IMR-90 (cell line): Measurements from ENCODE around the gene CCNK. TPM values are rescaled to one million over a fixed set of nuclear protein-coding genes. Genes with fewer than 3 reads are reported as not detected.
A peak's percentile ranks its signal among the peaks of the same experiment; 100 is the strongest.

Experiments used
- ATAC-seq: fragments of 200-7000 bp; cut with Tn5 transposase; 2 replicates; pipeline ENCODE4 v1.9.1; 2020; ENCODE audit warnings: low read depth, mild to moderate bottlenecking, moderate library complexity
- BruUV-seq: library from RNA; stranded (reverse); fragments of 400-500 nt; replicated peaks from 2 replicates; lab custom pipeline; 2021; lab: Mats Ljungman, UMichigan
- CTCF ChIA-PET: fragments of 300-600 bp; formaldehyde crosslinking; extraction: SDS; loops from one replicate; lab custom pipeline; 2021; ENCODE audit warnings: antibody characterized with exemption; lab: Yijun Ruan, JAX
- POLR2A ChIA-PET: fragments of 300-600 bp; sonication (Branson Sonifier 250); formaldehyde crosslinking; loops from one replicate; lab custom pipeline; 2022; ENCODE audit warnings: antibody characterized with exemption; ENCODE audit not compliant: unreplicated experiment; lab: Charles Lee
- DNase-seq: peaks from one replicate; pipeline ENCODE4 v3.0.0; 2013
- H2AFZ ChIP-seq: replicated peaks from 2 replicates; pipeline ENCODE3; 2013; ENCODE audit warnings: low read length, mild to moderate bottlenecking; ENCODE audit not compliant: poor library complexity
- H2AK5ac ChIP-seq: 2 replicates; pipeline ENCODE4 v1.6.1; 2013; ENCODE audit warnings: low read depth, low read length, inconsistent platforms
- H2AK9ac ChIP-seq: replicated peaks from 2 replicates; pipeline ENCODE3; 2013; ENCODE audit warnings: mild to moderate bottlenecking, low read depth, low read length, moderate library complexity; ENCODE audit not compliant: poor library complexity
- H2BK120ac ChIP-seq: 2 replicates; pipeline ENCODE4 v1.6.1; 2013; ENCODE audit warnings: low read depth, low read length, inconsistent platforms
- H2BK15ac ChIP-seq: 3 replicates; pipeline ENCODE4 v1.6.1; 2013; ENCODE audit warnings: low read depth, low read length, inconsistent platforms
- H2BK20ac ChIP-seq: 2 replicates; pipeline ENCODE4 v1.6.1; 2013; ENCODE audit warnings: low read depth, mild to moderate bottlenecking, inconsistent platforms, low read length, moderate library complexity
- H2BK5ac ChIP-seq: 2 replicates; pipeline ENCODE4 v1.6.1; 2013; ENCODE audit warnings: mild to moderate bottlenecking, low read depth, low read length, inconsistent platforms; ENCODE audit not compliant: poor library complexity, severe bottlenecking
- H3K14ac ChIP-seq: replicated peaks from 2 replicates; pipeline ENCODE4 v1.6.1; 2013; ENCODE audit warnings: low read depth, low read length, inconsistent platforms
- H3K18ac ChIP-seq: 2 replicates; pipeline ENCODE4 v1.6.1; 2013; ENCODE audit warnings: low read depth, low read length, control low read depth
- H3K23ac ChIP-seq: 2 replicates; pipeline ENCODE4 v1.6.1; 2013; ENCODE audit warnings: low read depth, low read length, inconsistent platforms
- H3K27ac ChIP-seq: 2 replicates; pipeline ENCODE4 v1.5.1; 2013; ENCODE audit warnings: mild to moderate bottlenecking, control low read depth, low read length; ENCODE audit not compliant: insufficient read depth
- H3K27me3 ChIP-seq: 2 replicates; pipeline ENCODE4 v1.6.1; 2013; ENCODE audit warnings: low read length; ENCODE audit not compliant: control insufficient read depth, insufficient read depth
- H3K36me3 ChIP-seq: 2 replicates; pipeline ENCODE4 v1.6.1; 2013; ENCODE audit warnings: low read length, mixed read lengths; ENCODE audit not compliant: control insufficient read depth, insufficient read depth
- H3K4ac ChIP-seq: 2 replicates; pipeline ENCODE4 v1.6.1; 2013; ENCODE audit warnings: low read depth, low read length, inconsistent platforms
- H3K4me1 ChIP-seq: 2 replicates; pipeline ENCODE4 v1.6.1; 2013; ENCODE audit warnings: low read length, mixed read lengths; ENCODE audit not compliant: control insufficient read depth, insufficient read depth
- H3K4me2 ChIP-seq: 2 replicates; pipeline ENCODE4 v1.6.1; 2013; ENCODE audit warnings: low read depth, mild to moderate bottlenecking, control low read depth, low read length, moderate library complexity
- H3K4me3 ChIP-seq: 2 replicates; pipeline ENCODE4 v1.5.1; 2013; ENCODE audit warnings: low read depth, mild to moderate bottlenecking, control low read depth, low read length, moderate library complexity; ENCODE audit not compliant: insufficient read depth
- H3K56ac ChIP-seq: 2 replicates; pipeline ENCODE4 v1.6.1; 2013; ENCODE audit warnings: low read length, inconsistent platforms; ENCODE audit not compliant: insufficient read depth; ENCODE audit errors: extremely low read depth
- H3K79me1 ChIP-seq, 2 experiments: 2 replicates each; pipeline ENCODE4 v1.6.1; 2013; ENCODE audit warnings: low read length in 2 of 2, inconsistent platforms in 1 of 2, low read depth in 1 of 2
- H3K9ac ChIP-seq: 2 replicates; pipeline ENCODE4 v1.6.1; 2013; ENCODE audit warnings: low read depth, low read length, control low read depth
- H3K9me1 ChIP-seq: 2 replicates; pipeline ENCODE4 v1.6.1; 2013; ENCODE audit warnings: low read length, inconsistent platforms; ENCODE audit not compliant: insufficient read depth
- H3K9me3 ChIP-seq: 2 replicates; pipeline ENCODE4 v1.6.1; 2013; ENCODE audit warnings: low read length; ENCODE audit not compliant: control insufficient read depth, insufficient read depth
- H4K20me1 ChIP-seq: 2 replicates; pipeline ENCODE4 v1.6.1; 2013; ENCODE audit warnings: low read length, inconsistent platforms; ENCODE audit not compliant: insufficient read depth
- H4K5ac ChIP-seq: 2 replicates; pipeline ENCODE4 v1.6.1; 2013; ENCODE audit warnings: mild to moderate bottlenecking, low read depth, low read length, control low read depth
- H4K8ac ChIP-seq, 2 experiments: 2 replicates each; pipeline ENCODE4 v1.6.1; 2013; ENCODE audit warnings: low read depth in 2 of 2, low read length in 2 of 2, control low read depth in 1 of 2, inconsistent platforms in 1 of 2
- H4K91ac ChIP-seq: 2 replicates; pipeline ENCODE4 v1.6.1; 2013; ENCODE audit warnings: low read depth, low read length, inconsistent platforms; ENCODE audit not compliant: insufficient read depth
- RAD21 ChIP-seq: IDR thresholded peaks from 2 replicates; pipeline ENCODE4 v1.6.1; 2012; ENCODE audit warnings: low read length, improper control_type of control experiment
- WGBS, 2 experiments: methylation state at CpG; one replicate each; pipeline versions ENCODE4 v1.1.5 to v1.1.7; 2013; ENCODE audit warnings: missing lambda C conversion rate in 2 of 2; ENCODE audit not compliant: insufficient read length in 1 of 2; ENCODE audit errors: extremely low coverage in 2 of 2; 5-methylcytosine and 5-hydroxymethylcytosine counted together
- dilution Hi-C: fragments of 300-500 bp; cut with HindIII; formaldehyde crosslinking; loops from one replicate; pipeline ENCODE4 v1.14.3; 2018; ENCODE audit warnings: low sequenced_read_pairs; ENCODE audit not compliant: unreplicated experiment
- in situ Hi-C: fragments of 300-500 bp; cut with MboI; formaldehyde crosslinking; loops from 3 replicates; pipeline ENCODE4 v1.14.3; 2019; ENCODE audit warnings: low sequenced_read_pairs, inconsistent platforms, mixed read lengths
- intact Hi-C: fragments of 100-400 bp; cut with micrococcal nuclease; formaldehyde crosslinking; loops from 2 replicates; pipeline ENCODE4 v1.10.0; 2022
- polyA plus RNA-seq, 3 experiments: library from polyadenylated mRNA; depleted of rRNA; stranded (reverse); fragments of >200 nt; gene quantifications; 2 replicates each; pipeline ENCODE4 v1.2.3, GENCODE V29; 2012; ENCODE audit warnings: low replicate concordance in 1 of 3
- total RNA-seq: library from RNA; depleted of rRNA; stranded (reverse); fragments of >200 nt; gene quantifications from 2 replicates; pipeline ENCODE4 v1.2.3, GENCODE V29; 2012

The CCNK gene
- total and polyA plus RNA-seq, 2 of the 4 experiments (the other 2 are of a cell fraction), result 18.8 to 38.3 TPM

GRCh38 chr14:99532310-99532709 is 51.1 kb downstream of the CCNK start:
- Histone ChIP-seq H3K4me2 (no peak overlapping the region), H4K5ac (peak overlapping the region; percentile 81), H4K20me1 (no peaks in the 10 kb centered on the region; the same call in none of the 2 replicates), H3K9me3 (no peaks in the 10 kb centered on the region), H3K9ac (peak overlapping the region; percentile 33; the same call in 1 of the 2 replicates), H2AFZ (no peak overlapping the region), H4K91ac (peak overlapping the region; percentile 72), H2BK15ac (peak overlapping the region; percentile 32; the same call in 2 of the 3 replicates), H3K79me1 (peaks cover 41 to 80% of the 10 kb centered on the region in 2 experiments), H3K27ac (peak overlapping the region; percentile 62; the same call in 1 of the 2 replicates), H2AK5ac (peak overlapping the region; percentile 76), H3K36me3 (no peaks in the 10 kb centered on the region), H3K56ac (no peak overlapping the region), H2BK5ac (peak overlapping the region; percentile 50), H3K4ac (peak overlapping the region; percentile 86), H2BK20ac (peak overlapping the region; percentile 32), H3K27me3 (no peaks in the 10 kb centered on the region), H3K14ac (peak overlapping the region; percentile 2; the same call in 1 of the 2 replicates), H3K23ac (peak overlapping the region; percentile 75), H2BK120ac (peak overlapping the region; percentile 22), H3K9me1 (peaks cover 33% of the 10 kb centered on the region), H4K8ac (peak overlapping the region; percentile 48 to 71; a peak in 3 of 4 replicates), H3K4me3 (no peak overlapping the region), H2AK9ac (peak overlapping the region; percentile 31), H3K18ac (peak overlapping the region; percentile 24; the same call in 1 of the 2 replicates), H3K4me1 (peaks cover 34% of the 10 kb centered on the region)
- intact Hi-C loops, result loop anchor here (5.0 kb wide), 1 partner anchor 35 kb away; no protein-coding TSS in a partner anchor
- 100% methylated on average over 1 of the region's 5 CpGs; no CpG with 5 or more reads in 1 of the 2 experiments for WGBS, 2 experiments
- POLR2A ChIA-PET, result interaction anchor here (0.6 kb wide), 1 partner anchor 215 kb away, joined by 14 read pairs; no protein-coding TSS in a partner anchor
- DNase-seq (no peak), ATAC-seq (no peak)
- BruUV-seq, result no TSS peak
- CTCF ChIA-PET, result no interaction called here
- dilution Hi-C loops, result no loop called here
- TF ChIP-seq RAD21, result no peak
- in situ Hi-C loops, result no loop called here
